Measurements from ENCODE around the gene TSSK3.

The TSSK3 gene

DNA sequence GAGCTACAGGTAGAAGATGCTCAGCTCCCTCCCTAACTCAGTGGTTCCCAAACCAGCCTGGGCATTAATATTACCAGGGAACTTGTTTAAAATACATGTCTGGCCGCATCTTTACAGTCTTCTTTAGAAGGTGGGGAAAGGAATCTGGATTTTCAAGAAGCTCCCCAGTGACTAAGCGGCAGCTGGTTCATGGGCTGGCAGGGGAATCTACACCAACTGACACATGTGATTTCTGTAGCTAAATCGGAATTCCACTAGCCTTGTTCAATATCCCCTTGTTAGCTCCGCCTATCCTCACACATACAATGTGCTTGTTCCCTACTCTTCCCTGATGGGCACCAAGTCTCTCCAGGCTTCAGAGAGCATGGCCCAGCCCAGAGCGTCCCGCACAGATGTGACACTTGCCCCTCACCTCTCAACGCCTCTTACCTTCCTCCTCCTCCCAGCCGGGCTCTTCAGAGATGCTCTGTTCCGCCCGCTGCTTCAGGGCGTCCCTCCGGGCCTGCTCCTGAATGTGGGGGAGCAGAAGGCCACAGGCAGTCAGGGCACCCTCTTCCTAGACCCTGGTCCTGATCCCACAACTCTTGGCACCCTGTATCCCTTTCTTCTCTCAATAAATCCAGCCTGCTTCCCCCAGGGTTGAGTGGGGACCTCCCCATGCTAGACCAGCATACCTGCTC is 15.3 kb downstream of the TSSK3 start:
- Histone ChIP-seq H2BK120ac (ENCODE audit: insufficient read depth, low read length, poor library complexity) (no peak overlapping the region), H3K14ac (ENCODE audit: low read length) (no peak overlapping the region), H4K91ac (ENCODE audit: low read depth, low read length) (no peak overlapping the region), H3K4me2 (ENCODE audit: low read length) (no peak overlapping the region), H2BK12ac (ENCODE audit: low read length) (no peak overlapping the region), H3K27me3 (ENCODE audit: insufficient read depth, low read length) (no peaks in the 10 kb centered on the region), H3K4ac (ENCODE audit: low read depth, low read length) (no peak overlapping the region), H3K9ac (ENCODE audit: low read length) (no peak overlapping the region), H2AFZ (ENCODE audit: insufficient read depth, low read length, poor library complexity) (no peak overlapping the region), H3K36me3 (ENCODE audit: control insufficient read depth in 1 of 2, insufficient read depth in 2 of 2, low read length in 2 of 2) (peaks cover 71 to 85% of the 10 kb centered on the region in 2 experiments), H3K27ac (ENCODE audit: low read depth, low read length) (no peak overlapping the region), H2BK5ac (ENCODE audit: low read depth, low read length, poor library complexity) (no peak overlapping the region), H3K4me1 (ENCODE audit: control insufficient read depth in 1 of 2, insufficient read depth in 2 of 2, low read length in 2 of 2) (no peaks in the 10 kb centered on the region), H3K18ac (ENCODE audit: low read length) (no peak overlapping the region), H3K79me2 (ENCODE audit: control insufficient read depth, insufficient read depth, low read length, poor library complexity) (no peaks in the 10 kb centered on the region), H3K4me3 (ENCODE audit: low read depth, low read length) (no peak overlapping the region), H3K9me3 (ENCODE audit: insufficient read depth, low read depth, low read length) (no peaks in the 10 kb centered on the region), H3K79me1 (ENCODE audit: low read length) (no peaks in the 10 kb centered on the region), H3K23ac (ENCODE audit: low read length) (no peak overlapping the region), H4K8ac (ENCODE audit: low read depth, low read length) (no peak overlapping the region), H4K12ac (ENCODE audit: low read depth, low read length) (no peak overlapping the region), H2AK5ac (ENCODE audit: low read length) (no peak overlapping the region)
- WGBS (ENCODE audit: extremely low coverage, insufficient coverage, insufficient read length) = no CpG with 5 or more reads among the region's 12 CpGs
- peak; percentile 32 to 60 for DNase-seq

DNA sequence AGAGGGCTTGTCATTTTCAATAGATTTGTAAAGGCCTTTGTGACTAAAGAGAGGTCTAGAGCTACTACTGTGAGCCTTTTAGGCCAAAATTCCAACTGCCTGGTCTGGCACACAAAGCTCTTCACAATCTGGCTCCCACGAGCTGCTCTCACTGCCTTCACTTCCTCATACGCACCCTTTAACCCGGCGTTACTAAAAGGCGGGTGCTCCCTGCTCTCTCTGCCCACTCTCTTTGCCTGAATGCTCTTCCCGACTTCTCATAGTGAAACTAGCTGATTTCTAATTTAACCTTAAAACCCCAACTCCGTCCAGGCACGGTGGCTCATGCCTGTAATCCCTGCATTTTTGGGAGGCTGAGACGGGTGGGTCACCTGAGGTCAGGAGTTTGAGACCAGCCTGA is 17.7 kb downstream of the TSSK3 start:
- WGBS (ENCODE audit: extremely low coverage, insufficient coverage, insufficient read length) = no CpG with 5 or more reads among the region's 9 CpGs

DNA sequence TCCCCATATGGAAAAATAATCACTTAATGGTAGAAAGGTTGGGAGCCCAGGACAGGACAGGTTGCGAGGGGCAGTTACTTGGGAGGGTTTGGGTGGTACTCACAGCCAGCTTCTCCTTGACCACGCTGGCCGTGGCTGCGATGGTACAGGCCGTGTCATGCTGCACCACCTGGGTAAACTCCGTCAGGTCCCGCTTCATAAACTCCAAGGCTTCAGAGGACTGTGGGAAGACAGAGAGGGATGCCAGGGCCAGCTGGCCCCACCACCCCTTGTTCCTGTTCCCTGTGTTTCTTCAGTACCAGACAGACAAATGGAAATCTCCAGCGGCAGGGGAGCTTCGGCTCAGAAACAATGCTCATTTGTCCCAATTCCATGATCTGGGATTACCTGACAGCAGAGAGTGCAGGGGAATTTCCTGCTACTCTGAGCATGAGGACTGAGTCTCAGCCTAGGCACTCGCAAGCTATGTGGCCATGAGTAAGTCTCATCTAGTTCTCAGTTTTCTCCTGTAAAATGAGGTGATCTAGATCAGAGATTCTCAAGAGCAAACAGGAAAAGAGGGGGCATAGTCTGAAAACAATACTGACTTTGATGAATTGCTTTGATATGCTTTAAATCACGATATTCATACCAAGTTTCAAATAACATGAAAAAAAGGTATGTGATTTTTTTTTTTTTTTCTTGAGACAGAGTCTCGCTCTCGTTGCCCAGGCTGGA is 24.5 kb downstream of the TSSK3 start:
- Histone ChIP-seq H4K91ac (ENCODE audit: low read depth, low read length) (no peak overlapping the region), H2BK120ac (ENCODE audit: insufficient read depth, low read length, poor library complexity) (no peak overlapping the region), H3K79me1 (ENCODE audit: low read length) (no peaks in the 10 kb centered on the region), H2AK5ac (ENCODE audit: low read length) (no peak overlapping the region), H2BK5ac (ENCODE audit: low read depth, low read length, poor library complexity) (no peak overlapping the region), H3K4me1 (ENCODE audit: control insufficient read depth in 1 of 2, insufficient read depth in 2 of 2, low read length in 2 of 2) (no peaks in the 10 kb centered on the region), H3K4ac (ENCODE audit: low read depth, low read length) (no peak overlapping the region), H3K9me3 (ENCODE audit: insufficient read depth, low read depth, low read length) (no peaks in the 10 kb centered on the region), H3K18ac (ENCODE audit: low read length) (no peak overlapping the region), H4K12ac (ENCODE audit: low read depth, low read length) (no peak overlapping the region), H3K36me3 (ENCODE audit: control insufficient read depth in 1 of 2, insufficient read depth in 2 of 2, low read length in 2 of 2) (peaks cover 38 to 56% of the 10 kb centered on the region in 2 experiments), H3K27me3 (ENCODE audit: insufficient read depth, low read length) (no peaks in the 10 kb centered on the region), H3K23ac (ENCODE audit: low read length) (no peak overlapping the region), H3K79me2 (ENCODE audit: control insufficient read depth, insufficient read depth, low read length, poor library complexity) (no peaks in the 10 kb centered on the region), H3K9ac (ENCODE audit: low read length) (no peak overlapping the region), H2BK12ac (ENCODE audit: low read length) (no peak overlapping the region), H3K4me3 (ENCODE audit: low read depth, low read length) (no peak overlapping the region), H3K14ac (ENCODE audit: low read length) (no peak overlapping the region), H4K8ac (ENCODE audit: low read depth, low read length) (no peak overlapping the region), H3K27ac (ENCODE audit: low read depth, low read length) (no peak overlapping the region), H2AFZ (ENCODE audit: insufficient read depth, low read length, poor library complexity) (no peak overlapping the region), H3K4me2 (ENCODE audit: low read length) (no peak overlapping the region)
- no peak for DNase-seq
- WGBS (ENCODE audit: extremely low coverage, insufficient coverage, insufficient read length) = no CpG with 5 or more reads among the region's 13 CpGs

More for the DNA sequence above, 17.7 kb downstream of the TSSK3 start:
- no peak overlapping the region for H2BK120ac ChIP-seq (ENCODE audit: insufficient read depth, low read length, poor library complexity)
- peaks cover 70 to 80% of the 10 kb centered on the region in 2 experiments for H3K36me3 ChIP-seq (ENCODE audit: control insufficient read depth in 1 of 2, insufficient read depth in 2 of 2, low read length in 2 of 2)
- H3K9me3 ChIP-seq (ENCODE audit: insufficient read depth, low read depth, low read length) = no peaks in the 10 kb centered on the region
- no peak overlapping the region for H4K91ac ChIP-seq (ENCODE audit: low read depth, low read length)
- no peak overlapping the region for H3K4me3 ChIP-seq (ENCODE audit: low read depth, low read length)
- no peak overlapping the region for H3K4ac ChIP-seq (ENCODE audit: low read depth, low read length)
- no peak for DNase-seq
- H4K8ac ChIP-seq (ENCODE audit: low read depth, low read length) = no peak overlapping the region
- H3K18ac ChIP-seq (ENCODE audit: low read length) = no peak overlapping the region
- no peak overlapping the region for H2BK5ac ChIP-seq (ENCODE audit: low read depth, low read length, poor library complexity)
- no peak overlapping the region for H3K27ac ChIP-seq (ENCODE audit: low read depth, low read length)
- H3K9ac ChIP-seq (ENCODE audit: low read length) = no peak overlapping the region
- no peak overlapping the region for H2AFZ ChIP-seq (ENCODE audit: insufficient read depth, low read length, poor library complexity)
- no peak overlapping the region for H4K12ac ChIP-seq (ENCODE audit: low read depth, low read length)
- H2BK12ac ChIP-seq (ENCODE audit: low read length) = no peak overlapping the region
- H3K79me1 ChIP-seq (ENCODE audit: low read length) = no peaks in the 10 kb centered on the region
- H3K27me3 ChIP-seq (ENCODE audit: insufficient read depth, low read length) = no peaks in the 10 kb centered on the region
- H3K4me1 ChIP-seq (ENCODE audit: control insufficient read depth in 1 of 2, insufficient read depth in 2 of 2, low read length in 2 of 2) = no peaks in the 10 kb centered on the region
- no peak overlapping the region for H3K14ac ChIP-seq (ENCODE audit: low read length)
- no peak overlapping the region for H3K4me2 ChIP-seq (ENCODE audit: low read length)
- no peak overlapping the region for H3K23ac ChIP-seq (ENCODE audit: low read length)
- no peaks in the 10 kb centered on the region for H3K79me2 ChIP-seq (ENCODE audit: control insufficient read depth, insufficient read depth, low read length, poor library complexity)
- H2AK5ac ChIP-seq (ENCODE audit: low read length) = no peak overlapping the region

DNA sequence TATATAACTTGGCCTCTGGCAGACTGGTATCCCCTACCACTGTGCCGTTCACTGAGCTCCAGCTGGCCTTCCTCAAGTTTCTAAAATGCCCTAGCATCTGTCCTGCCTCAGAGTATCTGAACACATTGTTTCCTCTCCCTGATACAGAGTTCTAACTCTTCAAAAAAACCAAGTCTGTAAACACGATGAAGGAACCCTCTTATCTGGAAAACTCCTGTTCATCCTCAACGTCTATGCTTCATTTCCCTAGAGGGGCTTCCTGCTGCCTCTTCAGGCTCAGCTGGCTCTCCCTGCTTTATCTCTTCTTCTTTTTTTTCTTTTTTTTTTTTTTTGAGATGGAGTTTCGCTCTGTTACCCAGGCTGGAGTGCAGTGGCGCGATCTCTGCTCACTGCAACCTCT is 26.3 kb downstream of the TSSK3 start:
- no CpG with 5 or more reads among the region's 6 CpGs for WGBS (ENCODE audit: extremely low coverage, insufficient coverage, insufficient read length)
- no peaks in the 10 kb centered on the region for H3K79me2 ChIP-seq (ENCODE audit: control insufficient read depth, insufficient read depth, low read length, poor library complexity)
- H2AK5ac ChIP-seq (ENCODE audit: low read length) = no peak overlapping the region
- no peak overlapping the region for H3K4me2 ChIP-seq (ENCODE audit: low read length)
- H4K8ac ChIP-seq (ENCODE audit: low read depth, low read length) = no peak overlapping the region
- H3K27me3 ChIP-seq (ENCODE audit: insufficient read depth, low read length) = no peaks in the 10 kb centered on the region
- no peak overlapping the region for H2BK120ac ChIP-seq (ENCODE audit: insufficient read depth, low read length, poor library complexity)
- peaks cover 27 to 45% of the 10 kb centered on the region in 2 experiments for H3K36me3 ChIP-seq (ENCODE audit: control insufficient read depth in 1 of 2, insufficient read depth in 2 of 2, low read length in 2 of 2)
- H2BK12ac ChIP-seq (ENCODE audit: low read length) = no peak overlapping the region
- no peaks in the 10 kb centered on the region for H3K9me3 ChIP-seq (ENCODE audit: insufficient read depth, low read depth, low read length)
- no peak overlapping the region for H2AFZ ChIP-seq (ENCODE audit: insufficient read depth, low read length, poor library complexity)
- no peak overlapping the region for H3K27ac ChIP-seq (ENCODE audit: low read depth, low read length)
- H3K18ac ChIP-seq (ENCODE audit: low read length) = no peak overlapping the region
- no peak overlapping the region for H2BK5ac ChIP-seq (ENCODE audit: low read depth, low read length, poor library complexity)
- H3K9ac ChIP-seq (ENCODE audit: low read length) = no peak overlapping the region
- no peak overlapping the region for H4K91ac ChIP-seq (ENCODE audit: low read depth, low read length)
- H4K12ac ChIP-seq (ENCODE audit: low read depth, low read length) = no peak overlapping the region
- H3K79me1 ChIP-seq (ENCODE audit: low read length) = no peaks in the 10 kb centered on the region
- H3K14ac ChIP-seq (ENCODE audit: low read length) = no peak overlapping the region
- no peak for DNase-seq
- H3K4ac ChIP-seq (ENCODE audit: low read depth, low read length) = no peak overlapping the region
- no peak overlapping the region for H3K23ac ChIP-seq (ENCODE audit: low read length)
- no peak overlapping the region for H3K4me3 ChIP-seq (ENCODE audit: low read depth, low read length)
- peaks cover 4 to 5% of the 10 kb centered on the region in 2 experiments for H3K4me1 ChIP-seq (ENCODE audit: control insufficient read depth in 1 of 2, insufficient read depth in 2 of 2, low read length in 2 of 2)

Data from trophoblast cell (in vitro differentiated cells and primary cell).